Measurements from ENCODE around the gene C6orf132.

- TF ChIP-seq CTCF (conservative IDR thresholded peaks at IDR 0.05; ENCODE audit: low read depth, low read length) (no peak), USF2 (IDR thresholded peaks at IDR 0.05; ENCODE audit: low read depth, low read length) (no peak), FOS (IDR thresholded peaks at IDR 0.05; ENCODE audit: low read depth, low read length) (no peak), POLR2A (IDR thresholded peaks at IDR 0.05; ENCODE audit: low read depth, low read length) (no peak), CEBPB (IDR thresholded peaks at IDR 0.05; ENCODE audit: low read depth, low read length) (no peak), MAFK (IDR thresholded peaks at IDR 0.05; ENCODE audit: low read depth, low read length) (no peak), RCOR1 (IDR thresholded peaks at IDR 0.05; ENCODE audit: insufficient replicate concordance, low read length) (no peak), RFX5 (IDR thresholded peaks at IDR 0.05; ENCODE audit: low read depth, low read length) (no peak), ELK1 (IDR thresholded peaks at IDR 0.05; ENCODE audit: borderline replicate concordance, low read depth, low read length) (no peak), MAZ (IDR thresholded peaks at IDR 0.05; ENCODE audit: borderline replicate concordance, low read depth, low read length) (no peak), RAD21 (IDR thresholded peaks at IDR 0.05; ENCODE audit: low read length) (no peak)
Observed at GRCh38 chr6:42095094-42095493, 47.3 kb downstream of the C6orf132 start.

Measured in IMR-90 (cell line).